Renal cortex interstitium (tissue), 11 donors: ENCODE results near the gene GGA1. TPM values are rescaled to one million over a fixed set of nuclear protein-coding genes. Genes with fewer than 3 reads are reported as not detected.
"Not testable (repeated sequence)": the region's sequence is repeated elsewhere in the genome, so short reads cannot be mapped to it uniquely, and the experiment has no call there.

Source experiments
- DNase-seq, 11 donors: peaks; one replicate each; pipeline ENCODE4 v3.0.0-alpha.2; 2013; ENCODE audit warnings: low read depth in 9 of 11, low spot score in 4 of 11; ENCODE audit errors: extremely low read depth in 1 of 11
- polyA plus RNA-seq, 3 donors: library from polyadenylated mRNA; unstranded; fragments of 120-200 nt; gene quantifications; one replicate each; pipeline ENCODE4 v1.2.1, GENCODE V29; 2013; ENCODE audit not compliant: insufficient read length in 3 of 3

The GGA1 gene
- polyA plus RNA-seq, 3 donors, result 46.3 to 83.9 (median 57.4) TPM

- not testable (repeated sequence) for DNase-seq
Measured at GRCh38 chr22:37602546-37603277, 5.9 kb upstream of the GGA1 start.

GRCh38 chr22:37604074-37604473 is 4.6 kb upstream of the GGA1 start:
- no peak for DNase-seq

GRCh38 chr22:37604875-37605274 is 3.8 kb upstream of the GGA1 start:
- DNase-seq, result no peak

GRCh38 chr22:37607010-37607934 is 1.4 kb upstream of the GGA1 start:
- DNase-seq, result peak in 8 of 11 donors; percentile 80 to 87 (median 83)

- no peak for DNase-seq
Measured at GRCh38 chr22:37607935-37608476, 628 bp upstream of the GGA1 start.

GRCh38 chr22:37609240-37610152 is 862 bp downstream of the GGA1 start:
- no peak for DNase-seq

GRCh38 chr22:37610153-37610475 is 1.5 kb downstream of the GGA1 start:
- not testable (repeated sequence) for DNase-seq

GRCh38 chr22:37610480-37611129 is 2.0 kb downstream of the GGA1 start:
- no peak for DNase-seq

- DNase-seq, result no peak
Measured at GRCh38 chr22:37611207-37611606, 2.6 kb downstream of the GGA1 start.

- DNase-seq, result no peak
Measured at GRCh38 chr22:37616201-37617083, 7.8 kb downstream of the GGA1 start.

GRCh38 chr22:37617431-37617830 is 8.8 kb downstream of the GGA1 start:
- DNase-seq, result no peak

- DNase-seq, result no peak
Measured at GRCh38 chr22:37618072-37618656, 9.5 kb downstream of the GGA1 start.

GRCh38 chr22:37618674-37619073 is 10.0 kb downstream of the GGA1 start:
- DNase-seq, result no peak

- no peak for DNase-seq
Measured at GRCh38 chr22:37619991-37620390, 11.4 kb downstream of the GGA1 start.

- DNase-seq, result no peak
Measured at GRCh38 chr22:37621352-37621860, 12.8 kb downstream of the GGA1 start.

GRCh38 chr22:37623075-37624016 is 14.7 kb downstream of the GGA1 start:
- DNase-seq, result peak in 1 of 11 donors; percentile 73
